Epithelial cell of esophagus (primary cell): ENCODE measurements around the gene C12orf50.
"Not testable (repeated sequence)": the region's sequence is repeated elsewhere in the genome, so short reads cannot be mapped to it uniquely, and the experiment has no call there.

Experiments used
- DNase-seq: peaks from one replicate; pipeline ENCODE4 v3.0.0; 2010; ENCODE audit warnings: low read depth
- H3K4me3 ChIP-seq: 2 replicates; pipeline ENCODE4 v1.5.1; 2011; ENCODE audit warnings: mild to moderate bottlenecking, low read length, control low read depth
- CTCF ChIP-seq: IDR thresholded peaks from 2 replicates; pipeline ENCODE4 v1.5.1; 2011; ENCODE audit warnings: low read depth, mild to moderate bottlenecking, low read length, control low read depth, inconsistent platforms; ENCODE audit not compliant: insufficient read depth; ENCODE audit errors: missing control alignments

Gene C12orf50

GRCh38 chr12:87960566-87960965, 68.6 kb downstream of the C12orf50 start:
- no peak overlapping the region for H3K4me3 ChIP-seq
- DNase-seq = no peak
- no peak for TF ChIP-seq CTCF

- not testable (repeated sequence) for H3K4me3 ChIP-seq, DNase-seq
Observed at GRCh38 chr12:87954028-87954427, 75.2 kb downstream of the C12orf50 start.

GRCh38 chr12:87953256-87953860, 75.8 kb downstream of the C12orf50 start:
- DNase-seq = peak; percentile 66
- peak; percentile 64 for TF ChIP-seq CTCF
- H3K4me3 ChIP-seq = no peak overlapping the region

GRCh38 chr12:87952850-87953249, 76.4 kb downstream of the C12orf50 start:
- no peak for DNase-seq
- H3K4me3 ChIP-seq = no peak overlapping the region
- TF ChIP-seq CTCF = no peak

GRCh38 chr12:87952223-87952622, 77.0 kb downstream of the C12orf50 start:
- no peak for TF ChIP-seq CTCF
- no peak overlapping the region for H3K4me3 ChIP-seq
- no peak for DNase-seq

GRCh38 chr12:87943762-87944161, 85.4 kb downstream of the C12orf50 start:
- DNase-seq = no peak
- TF ChIP-seq CTCF = no peak

GRCh38 chr12:87943023-87943422, 86.2 kb downstream of the C12orf50 start:
- TF ChIP-seq CTCF = no peak
- H3K4me3 ChIP-seq = no peak overlapping the region
- no peak for DNase-seq

More at GRCh38 chr12:87943762-87944161, 85.4 kb downstream of the C12orf50 start:
- H3K4me3 ChIP-seq = no peak overlapping the region
